GM19455 (cell line): Measurements from ENCODE around the gene FAM217B.
A peak's percentile ranks its signal among the peaks of the same experiment; 100 is the strongest.
"Not testable (repeated sequence)": the region's sequence is repeated elsewhere in the genome, so short reads cannot be mapped to it uniquely, and the experiment has no call there.

Experiments
- ATAC-seq: cut with Tn5 transposase; IDR thresholded peaks from one replicate; pipeline ENCODE4 v1.9.1; 2021; ENCODE audit not compliant: unreplicated experiment

FAM217B gene

GRCh38 chr20:59938221-59938620 lies 2.0 kb upstream of the FAM217B start:
- no peak for ATAC-seq

GRCh38 chr20:59938696-59939051 lies 1.5 kb upstream of the FAM217B start:
- no peak for ATAC-seq

GRCh38 chr20:59939052-59939878 lies 924 bp upstream of the FAM217B start:
- no peak for ATAC-seq

- ATAC-seq = peak; percentile 37
These were observed 385 bp upstream of the FAM217B start for GRCh38 chr20:59939879-59940128.

- no peak for ATAC-seq
These were observed 736 bp downstream of the FAM217B start for GRCh38 chr20:59940956-59941294.

- ATAC-seq = no peak
These were observed 2.1 kb downstream of the FAM217B start for GRCh38 chr20:59942245-59942644.

- no peak for ATAC-seq
These were observed 4.5 kb downstream of the FAM217B start for GRCh38 chr20:59944726-59945125.

GRCh38 chr20:59945175-59945574 lies 5.0 kb downstream of the FAM217B start:
- ATAC-seq = no peak

- no peak for ATAC-seq
These were observed 5.5 kb downstream of the FAM217B start for GRCh38 chr20:59945731-59946130.

- no peak for ATAC-seq
These were observed 7.2 kb downstream of the FAM217B start for GRCh38 chr20:59947376-59947775.

GRCh38 chr20:59948212-59948611 lies 8.0 kb downstream of the FAM217B start:
- ATAC-seq = no peak

- ATAC-seq = peak; percentile 64
These were observed 8.9 kb downstream of the FAM217B start for GRCh38 chr20:59948828-59949720.

GRCh38 chr20:59949911-59950310 lies 9.7 kb downstream of the FAM217B start:
- ATAC-seq = no peak

- no peak for ATAC-seq
These were observed 14.5 kb downstream of the FAM217B start for GRCh38 chr20:59954718-59955117.

GRCh38 chr20:59955131-59955796 lies 15.1 kb downstream of the FAM217B start:
- no peak for ATAC-seq

GRCh38 chr20:59957568-59957967 lies 17.4 kb downstream of the FAM217B start:
- not testable (repeated sequence) for ATAC-seq

- no peak for ATAC-seq
These were observed 17.9 kb downstream of the FAM217B start, which contains the start of gene CDH26 for GRCh38 chr20:59958123-59958522. CDH26 (plus strand) TSS chr20:59958423; CDS start chr20:59958727, 304 bp downstream.

- ATAC-seq = no peak
These were observed 18.4 kb downstream of the FAM217B start for GRCh38 chr20:59958626-59959025.

GRCh38 chr20:59961423-59961822 lies 21.2 kb downstream of the FAM217B start:
- no peak for ATAC-seq

GRCh38 chr20:59962155-59962554 lies 22.0 kb downstream of the FAM217B start:
- no peak for ATAC-seq

- no peak for ATAC-seq
These were observed 26.2 kb downstream of the FAM217B start for GRCh38 chr20:59966428-59966827.

GRCh38 chr20:59971428-59971827 lies 31.2 kb downstream of the FAM217B start:
- ATAC-seq = no peak
